Thyroid gland (tissue), 4 donors: ENCODE data around the gene ANP32A.

ENCODE experiments used
- POLR2A ChIP-seq, 2 donors: fragments of 450-650 bp; IDR thresholded peaks; one replicate each; pipeline ENCODE4 v1.6.1; 2017; ENCODE audit warnings: antibody characterized with exemption in 2 of 2, mild to moderate bottlenecking in 2 of 2, moderate library complexity in 1 of 2
- TF ChIP-seq, protein P1 (sequence below), 6 experiments: fragments of 200-600 bp in 3 of 6; fragments of 450-650 bp in 3 of 6; sonication (generic) in 3 of 6; IDR thresholded peaks; one replicate each; pipeline ENCODE4 v1.5.1; 2016 to 2019; ENCODE audit warnings: antibody characterized with exemption in 6 of 6, mild to moderate bottlenecking in 2 of 6, inconsistent platforms in 1 of 6, moderate library complexity in 1 of 6

DNA sequence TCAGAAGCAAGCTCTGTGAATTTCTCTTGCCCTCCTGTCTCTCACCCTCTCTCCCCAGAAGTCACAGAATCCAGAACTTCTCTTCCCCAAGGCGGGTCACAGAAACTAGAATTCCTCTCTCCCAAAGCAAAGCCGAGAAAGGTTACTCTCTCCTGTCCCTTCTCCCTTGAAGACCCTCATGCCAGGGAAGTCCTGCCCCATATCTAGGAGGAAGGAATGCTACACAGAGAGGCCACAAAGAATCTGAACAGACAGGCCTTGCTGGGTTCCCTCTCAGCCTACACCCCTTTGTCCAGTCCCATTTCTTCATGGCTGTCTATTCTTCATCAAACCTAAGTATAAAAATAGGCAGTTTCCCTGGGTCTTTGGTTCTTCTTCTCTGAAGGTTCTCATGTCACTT lies 29.8 kb downstream of the ANP32A start:
- TF ChIP-seq POLR2A (IDR thresholded peaks at IDR 0.05) = no peak
- TF ChIP-seq, protein P1, sequence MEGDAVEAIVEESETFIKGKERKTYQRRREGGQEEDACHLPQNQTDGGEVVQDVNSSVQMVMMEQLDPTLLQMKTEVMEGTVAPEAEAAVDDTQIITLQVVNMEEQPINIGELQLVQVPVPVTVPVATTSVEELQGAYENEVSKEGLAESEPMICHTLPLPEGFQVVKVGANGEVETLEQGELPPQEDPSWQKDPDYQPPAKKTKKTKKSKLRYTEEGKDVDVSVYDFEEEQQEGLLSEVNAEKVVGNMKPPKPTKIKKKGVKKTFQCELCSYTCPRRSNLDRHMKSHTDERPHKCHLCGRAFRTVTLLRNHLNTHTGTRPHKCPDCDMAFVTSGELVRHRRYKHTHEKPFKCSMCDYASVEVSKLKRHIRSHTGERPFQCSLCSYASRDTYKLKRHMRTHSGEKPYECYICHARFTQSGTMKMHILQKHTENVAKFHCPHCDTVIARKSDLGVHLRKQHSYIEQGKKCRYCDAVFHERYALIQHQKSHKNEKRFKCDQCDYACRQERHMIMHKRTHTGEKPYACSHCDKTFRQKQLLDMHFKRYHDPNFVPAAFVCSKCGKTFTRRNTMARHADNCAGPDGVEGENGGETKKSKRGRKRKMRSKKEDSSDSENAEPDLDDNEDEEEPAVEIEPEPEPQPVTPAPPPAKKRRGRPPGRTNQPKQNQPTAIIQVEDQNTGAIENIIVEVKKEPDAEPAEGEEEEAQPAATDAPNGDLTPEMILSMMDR (IDR thresholded peaks at IDR 0.05) = no peak
